ENCODE data around the gene ZNF43.
"Not testable (repeated sequence)": the region's sequence is repeated elsewhere in the genome, so short reads cannot be mapped to it uniquely, and the experiment has no call there.

Gene ZNF43

GRCh38 chr19:21835810-21836444 is at the start of gene ZNF43:
TSS of gene ZNF43 (minus strand) at chr19:21836182. CDS start at chr19:21836038, 144 bp downstream.
- FAIRE-seq: peak; percentile 72

GRCh38 chr19:21885516-21885915 is 49.5 kb upstream of the ZNF43 start:
- FAIRE-seq; DNase-seq (ENCODE audit: extremely low spot score, insufficient read length, low read depth): not testable (repeated sequence)

More at GRCh38 chr19:21835810-21836444, at the start of gene ZNF43:
- peak; percentile 20 for DNase-seq (ENCODE audit: extremely low spot score, insufficient read length, low read depth)

GRCh38 chr19:21884786-21885185 is 48.8 kb upstream of the ZNF43 start:
- FAIRE-seq: not testable (repeated sequence)

GRCh38 chr19:21883516-21883915 is 47.5 kb upstream of the ZNF43 start:
- DNase-seq (ENCODE audit: extremely low spot score, insufficient read length, low read depth): no peak
- FAIRE-seq: no peak

More at GRCh38 chr19:21884786-21885185, 48.8 kb upstream of the ZNF43 start:
- DNase-seq (ENCODE audit: extremely low spot score, insufficient read length, low read depth): not testable (repeated sequence)

GRCh38 chr19:21880761-21881160 is 44.8 kb upstream of the ZNF43 start:
- DNase-seq (ENCODE audit: extremely low spot score, insufficient read length, low read depth); FAIRE-seq: not testable (repeated sequence)

- DNase-seq (ENCODE audit: extremely low spot score, insufficient read length, low read depth) (no peak), FAIRE-seq (no peak)
Measured at GRCh38 chr19:21878646-21879045, 42.7 kb upstream of the ZNF43 start.

- FAIRE-seq: no peak
- DNase-seq (ENCODE audit: extremely low spot score, insufficient read length, low read depth): no peak
Measured at GRCh38 chr19:21877976-21878375, 42.0 kb upstream of the ZNF43 start.

- not testable (repeated sequence) for FAIRE-seq; DNase-seq (ENCODE audit: extremely low spot score, insufficient read length, low read depth)
Measured at GRCh38 chr19:21876608-21877007, 40.6 kb upstream of the ZNF43 start.

GRCh38 chr19:21856773-21857514 is 21.0 kb upstream of the ZNF43 start:
- FAIRE-seq: no peak
- no peak for DNase-seq (ENCODE audit: extremely low spot score, insufficient read length, low read depth)

- DNase-seq (ENCODE audit: extremely low spot score, insufficient read length, low read depth) (peak; percentile 15), FAIRE-seq (peak; percentile 39)
Measured at GRCh38 chr19:21851596-21852345, 15.8 kb upstream of the ZNF43 start.

GRCh38 chr19:21850656-21851255 is 14.8 kb upstream of the ZNF43 start:
- DNase-seq (ENCODE audit: extremely low spot score, insufficient read length, low read depth): no peak
- FAIRE-seq: no peak

GRCh38 chr19:21848706-21849105 is 12.7 kb upstream of the ZNF43 start:
- DNase-seq (ENCODE audit: extremely low spot score, insufficient read length, low read depth) (no peak), FAIRE-seq (no peak)

GRCh38 chr19:21843081-21843480 is 7.1 kb upstream of the ZNF43 start:
- no peak for FAIRE-seq
- no peak for DNase-seq (ENCODE audit: extremely low spot score, insufficient read length, low read depth)

- FAIRE-seq (no peak), DNase-seq (ENCODE audit: extremely low spot score, insufficient read length, low read depth) (no peak)
Measured at GRCh38 chr19:21841488-21842097, 5.6 kb upstream of the ZNF43 start.

- no peak for DNase-seq (ENCODE audit: extremely low spot score, insufficient read length, low read depth)
- FAIRE-seq: no peak
Measured at GRCh38 chr19:21841081-21841480, 5.1 kb upstream of the ZNF43 start.

GRCh38 chr19:21839976-21840375 is 4.0 kb upstream of the ZNF43 start:
- FAIRE-seq (no peak), DNase-seq (ENCODE audit: extremely low spot score, insufficient read length, low read depth) (no peak)

GRCh38 chr19:21838646-21839045 is 2.7 kb upstream of the ZNF43 start:
- FAIRE-seq: no peak
- no peak for DNase-seq (ENCODE audit: extremely low spot score, insufficient read length, low read depth)

GRCh38 chr19:21835429-21835809 is 563 bp downstream of the ZNF43 start:
- DNase-seq (ENCODE audit: extremely low spot score, insufficient read length, low read depth): no peak
- FAIRE-seq: no peak

- FAIRE-seq (no peak), DNase-seq (ENCODE audit: extremely low spot score, insufficient read length, low read depth) (no peak)
Measured at GRCh38 chr19:21833733-21834132, 2.2 kb downstream of the ZNF43 start.

- no peak for FAIRE-seq
- no peak for DNase-seq (ENCODE audit: extremely low spot score, insufficient read length, low read depth)
Measured at GRCh38 chr19:21824679-21825078, 11.3 kb downstream of the ZNF43 start.

Data from GM18507 (cell line).